ENCODE results near the gene ZSCAN31.

Gene ZSCAN31

DNA sequence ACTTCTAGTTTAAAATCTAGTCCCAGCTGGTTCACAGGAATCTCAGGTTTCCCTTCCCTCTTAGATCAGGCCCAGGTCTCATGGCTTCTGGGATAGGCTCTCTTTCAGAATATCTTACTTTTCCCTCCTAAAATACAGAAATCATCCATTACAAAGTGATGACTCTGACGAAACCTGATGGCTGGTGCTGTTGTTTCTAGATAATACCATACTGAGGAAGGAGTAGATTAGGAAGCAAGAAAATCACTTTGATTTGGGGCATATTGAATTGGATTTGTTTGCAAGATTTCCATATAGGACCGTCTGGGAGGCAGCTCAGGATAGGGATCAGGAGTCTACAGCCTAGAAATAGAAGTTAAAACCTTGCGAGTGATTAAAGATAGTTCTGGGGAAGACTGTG, 17.4 kb upstream of the ZSCAN31 start:
- no peak for DNase-seq (ENCODE audit: low spot score)

DNA sequence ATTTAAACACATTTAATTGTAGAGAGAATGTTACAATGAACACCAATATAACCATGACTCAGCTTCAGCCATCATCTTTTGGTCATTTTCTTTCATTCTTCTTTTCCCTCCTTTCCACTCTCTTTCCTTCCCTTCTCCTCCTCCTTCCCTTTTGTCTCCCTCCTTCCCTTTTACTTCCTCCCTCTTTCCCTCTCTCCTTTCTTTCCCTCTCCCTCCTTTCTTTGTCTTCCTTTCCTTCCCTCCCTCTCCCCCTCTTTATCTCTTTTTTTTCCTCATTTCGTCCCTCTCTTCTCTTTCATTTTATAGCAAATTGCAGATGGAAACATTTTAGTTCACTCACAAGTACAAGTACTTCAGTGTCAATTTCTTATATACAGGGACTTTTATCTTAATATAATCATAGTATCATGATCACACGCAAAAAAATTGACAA, 15.6 kb upstream of the ZSCAN31 start:
- no peak for DNase-seq (ENCODE audit: low spot score)

DNA sequence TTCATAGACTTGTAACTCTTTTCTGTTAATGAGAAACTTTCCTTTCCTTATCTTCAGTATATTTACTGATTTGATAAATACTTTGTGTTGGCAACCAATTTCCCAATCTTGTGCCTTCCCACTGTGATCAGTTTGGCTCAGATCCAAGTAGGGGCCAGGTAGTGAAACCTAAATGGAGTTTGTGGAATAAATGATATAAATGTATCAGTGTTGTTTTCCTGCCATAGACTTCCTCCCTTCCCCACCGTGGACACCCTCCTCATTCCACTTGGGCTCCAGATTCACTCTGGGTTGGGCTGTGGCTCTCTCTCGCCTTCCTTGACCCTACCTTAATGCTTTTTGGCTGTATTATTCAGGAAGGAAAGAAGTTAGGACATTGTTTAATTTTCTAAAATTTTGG, 15.1 kb upstream of the ZSCAN31 start:
- DNase-seq (ENCODE audit: low spot score) = no peak

DNA sequence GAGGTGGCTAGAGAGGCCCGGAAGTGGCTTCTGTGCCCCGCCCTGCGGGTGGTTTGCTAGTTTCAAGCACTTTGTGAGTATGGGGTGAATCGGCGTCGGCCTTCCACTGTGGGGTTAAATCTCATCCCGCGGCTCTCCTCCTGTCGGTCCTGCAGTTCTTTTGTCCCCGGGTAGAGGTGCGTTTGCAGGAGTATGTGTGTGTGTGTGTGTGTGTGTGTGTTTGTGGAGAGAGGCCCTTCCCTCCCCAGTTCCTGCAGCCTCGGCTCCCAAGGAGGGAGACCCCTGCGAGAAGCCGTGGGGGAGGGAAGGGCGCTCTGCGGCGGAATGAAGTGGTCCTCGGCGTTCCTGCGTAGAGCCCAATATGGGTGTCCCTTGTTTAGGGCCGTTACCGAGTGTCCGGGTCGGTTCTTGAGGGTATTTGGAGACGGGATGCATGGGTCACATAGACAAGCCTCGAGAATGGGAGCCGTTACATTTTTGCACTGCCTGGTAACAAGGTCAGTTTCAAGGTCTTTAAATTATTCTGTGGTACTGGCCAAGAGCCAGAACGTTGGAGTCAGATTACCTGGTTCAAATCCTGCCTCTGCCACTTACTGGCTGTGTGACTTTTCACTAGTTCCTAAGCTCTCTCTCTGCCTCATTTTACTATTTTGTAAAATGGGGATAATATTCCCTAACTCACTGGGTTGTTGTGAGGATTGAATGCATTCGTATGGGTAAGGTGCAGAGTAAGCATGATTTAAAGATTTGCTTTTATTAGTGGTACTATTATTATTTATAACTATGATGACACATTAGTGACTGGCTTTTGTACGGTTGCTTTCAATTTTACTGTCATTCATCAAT, 14.2 kb upstream of the ZSCAN31 start, which contains the start of gene ZKSCAN3:
Gene ZKSCAN3 (plus strand): TSS at position 56 of the 846 bp plus-strand sequence. CDS start 9,640 bp downstream, outside the sequence.
- peak; percentile 51 for DNase-seq (ENCODE audit: low spot score)

DNA sequence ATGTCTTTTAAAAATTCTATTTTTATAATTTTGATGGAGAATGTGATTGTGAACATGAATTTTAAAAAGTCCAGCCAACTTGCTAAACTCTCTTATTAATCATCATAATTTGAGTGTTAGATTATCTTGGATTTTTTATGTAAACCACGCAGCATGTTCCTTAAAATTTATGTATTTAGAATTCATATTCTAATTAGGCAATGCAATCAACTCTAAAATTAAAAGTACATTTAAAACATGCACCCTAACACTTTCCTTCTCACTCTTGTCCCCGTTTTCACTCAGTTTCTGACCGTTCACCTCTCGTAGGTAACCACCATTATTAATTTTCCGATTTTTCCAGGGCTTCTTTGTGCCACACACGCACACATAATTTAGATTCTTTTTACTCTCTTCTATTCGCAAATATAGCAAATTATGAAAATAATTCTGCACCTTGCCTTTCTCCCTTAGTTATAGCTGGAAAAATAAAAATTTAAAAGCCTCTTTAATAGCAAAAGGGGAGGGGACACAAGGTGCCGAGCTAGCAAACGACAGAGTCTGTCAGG, 13.5 kb upstream of the ZSCAN31 start:
- no peak for DNase-seq (ENCODE audit: low spot score)

DNA sequence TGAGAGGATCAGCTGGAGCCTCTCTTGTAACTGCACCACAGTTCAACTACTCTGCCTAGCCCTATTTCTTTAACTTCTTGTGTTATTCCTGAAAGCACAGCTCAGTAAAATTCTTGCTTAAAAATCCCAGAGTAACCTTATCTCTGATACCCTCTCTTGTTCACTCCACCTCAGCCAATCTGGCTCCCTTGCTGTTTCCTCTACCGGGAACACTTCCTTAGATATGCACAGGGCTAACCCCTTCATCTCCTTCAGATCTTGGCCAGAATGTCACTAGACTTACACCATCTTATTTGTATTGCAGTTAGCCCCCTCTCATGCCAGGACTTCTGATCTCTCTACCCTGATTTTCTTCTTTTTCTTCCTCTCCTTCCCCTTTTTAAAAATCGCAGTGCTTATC, 11.2 kb upstream of the ZSCAN31 start:
- DNase-seq (ENCODE audit: low spot score) = no peak

DNA sequence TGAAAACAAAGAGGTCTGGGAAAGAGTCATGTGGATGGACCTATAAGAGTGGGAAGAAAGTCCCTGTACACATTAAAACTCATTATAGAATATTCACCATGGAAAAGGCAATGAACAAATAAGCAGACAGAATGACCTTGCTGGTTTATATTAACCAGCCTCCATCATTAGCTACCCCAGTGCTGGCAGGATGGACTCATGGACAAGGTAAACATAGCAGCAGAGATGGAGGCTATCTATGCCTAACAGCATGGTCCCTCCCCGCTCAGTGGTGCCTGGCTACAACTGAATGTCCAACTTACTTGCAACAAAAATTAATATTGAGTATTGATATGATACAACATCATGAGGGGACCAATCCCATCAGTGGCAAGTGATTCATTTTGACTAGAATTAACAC, 9.3 kb upstream of the ZSCAN31 start:
- no peak for DNase-seq (ENCODE audit: low spot score)

DNA sequence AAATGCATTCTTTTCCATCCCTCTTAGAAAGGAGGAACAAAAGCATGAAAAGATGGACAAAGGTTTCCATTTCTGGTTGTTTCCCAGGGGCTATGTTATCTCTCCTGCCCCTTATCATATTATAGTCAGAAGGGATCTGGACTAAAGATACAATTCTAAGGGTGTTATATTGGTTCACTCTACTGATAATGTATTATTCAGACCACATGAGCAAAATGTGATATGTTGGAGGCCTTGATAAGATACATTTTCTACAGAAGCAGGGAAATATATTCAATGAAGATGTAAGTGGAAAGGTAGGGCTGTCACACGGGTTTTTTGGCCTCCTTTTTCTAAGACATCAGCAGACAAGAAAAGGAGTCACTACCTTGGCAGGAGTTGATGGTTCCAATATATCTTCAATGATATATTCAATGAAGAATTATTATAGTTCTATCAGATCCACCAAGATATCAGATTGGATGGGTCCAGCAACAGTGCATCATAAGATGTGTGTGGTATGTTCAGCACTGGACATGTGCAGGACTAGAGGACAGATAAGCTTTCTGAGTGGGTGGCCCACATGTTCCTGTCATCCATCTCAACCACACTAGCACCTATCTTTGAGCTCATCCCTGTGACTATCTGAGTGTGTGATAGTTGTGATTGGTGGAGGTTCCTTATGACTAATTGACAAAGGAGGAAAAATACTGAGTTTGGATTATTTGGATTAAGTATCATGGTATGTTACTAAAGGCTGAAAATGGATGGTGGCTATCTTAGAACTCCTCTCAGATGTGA, 8.1 kb upstream of the ZSCAN31 start:
- DNase-seq (ENCODE audit: low spot score) = no peak

DNA sequence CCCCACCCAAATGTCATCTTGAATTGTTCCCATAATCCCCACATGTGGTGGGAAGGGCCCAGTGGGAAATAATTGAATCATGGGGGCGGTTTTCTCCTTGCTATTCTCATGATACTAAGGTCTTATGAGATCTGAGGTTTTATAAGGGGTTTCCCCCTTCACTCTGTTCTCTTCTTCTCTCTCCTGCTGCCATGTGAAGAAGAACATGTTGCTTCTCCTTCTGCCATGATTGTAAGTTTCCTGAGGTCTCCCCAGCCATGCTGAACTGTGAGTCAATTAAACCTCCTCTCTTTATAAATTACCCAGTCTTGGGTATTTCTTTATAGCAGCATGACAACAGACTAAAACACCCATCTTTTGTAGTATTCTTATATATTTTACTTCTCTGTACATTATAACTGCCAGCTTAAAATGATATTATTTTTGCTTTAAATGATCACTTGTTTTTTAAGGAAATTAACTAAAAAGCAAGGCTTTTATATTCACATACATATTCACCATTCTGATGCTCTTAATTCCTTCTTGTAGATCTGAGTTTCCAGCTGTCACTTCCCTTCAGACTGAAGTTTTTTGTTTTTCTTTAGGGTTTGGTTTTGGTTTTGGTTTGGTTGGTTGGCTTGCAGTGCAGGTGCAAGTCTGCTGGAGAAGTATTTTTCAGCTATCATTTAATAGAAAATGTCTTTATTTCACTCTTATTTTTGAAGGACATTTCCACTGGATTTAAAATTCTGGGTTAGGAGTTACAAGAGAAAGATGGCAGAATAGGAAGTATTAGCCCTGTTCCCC, 4.6 kb upstream of the ZSCAN31 start:
- no peak for DNase-seq (ENCODE audit: low spot score)

DNA sequence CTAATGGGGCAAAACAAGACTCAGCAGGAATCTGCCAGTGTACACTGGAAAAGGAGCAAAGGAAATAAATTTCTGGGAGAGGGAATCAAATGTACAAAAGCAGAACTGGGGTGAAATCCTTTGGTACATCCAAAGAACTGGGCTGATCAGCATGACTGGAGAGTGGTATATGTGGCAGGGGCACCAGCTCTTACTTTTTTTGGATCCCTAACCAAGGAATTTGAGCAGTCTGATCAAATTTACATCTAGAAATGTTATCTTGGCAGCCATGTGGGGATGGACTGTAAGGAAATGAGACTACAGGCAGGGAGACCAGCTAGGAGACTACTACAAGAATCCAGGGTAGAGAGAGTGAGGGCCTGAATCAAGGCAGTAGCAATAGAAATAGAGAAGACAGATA, 1.2 kb upstream of the ZSCAN31 start:
- no peak for DNase-seq (ENCODE audit: low spot score)

DNA sequence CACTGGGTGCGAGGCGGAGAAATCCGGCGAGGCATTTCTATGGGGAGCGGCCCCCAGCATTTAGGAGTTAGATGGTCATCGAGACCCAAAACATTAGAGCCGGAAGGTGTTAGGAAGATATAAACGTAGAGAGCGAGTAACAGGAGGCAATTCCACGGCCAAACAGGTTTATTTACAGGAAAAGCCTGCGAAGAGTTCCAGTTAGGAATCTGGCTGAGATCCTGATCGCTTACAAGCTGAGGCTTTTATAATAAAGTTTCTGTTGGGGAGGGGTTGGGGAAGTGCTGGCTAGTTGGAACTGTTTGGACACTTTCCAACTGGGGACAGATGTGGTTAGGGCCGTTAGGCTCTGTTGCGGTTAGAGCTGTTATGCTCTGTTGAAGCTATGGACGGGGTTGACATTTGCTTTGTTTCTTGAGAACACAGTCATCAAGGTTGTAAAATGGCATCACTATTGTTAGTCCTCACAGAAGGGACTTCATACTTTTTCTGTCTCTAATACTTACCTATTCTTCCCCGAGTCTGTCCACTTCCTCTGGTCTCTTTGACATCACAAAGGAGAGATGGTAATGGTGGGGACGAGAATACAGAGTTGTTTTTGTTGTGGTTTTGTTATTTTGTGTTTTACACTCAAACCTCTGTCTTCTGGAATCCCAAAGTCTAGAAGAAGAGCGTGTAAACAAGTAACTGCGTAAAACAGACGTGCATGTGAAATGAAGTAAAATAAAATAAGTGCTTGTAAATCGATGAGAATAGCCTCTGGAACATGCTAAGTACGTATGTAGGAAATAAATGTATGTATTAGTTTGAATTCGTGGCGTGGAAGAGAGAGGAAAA, 554 bp upstream of the ZSCAN31 start:
- no peak for DNase-seq (ENCODE audit: low spot score)

DNA sequence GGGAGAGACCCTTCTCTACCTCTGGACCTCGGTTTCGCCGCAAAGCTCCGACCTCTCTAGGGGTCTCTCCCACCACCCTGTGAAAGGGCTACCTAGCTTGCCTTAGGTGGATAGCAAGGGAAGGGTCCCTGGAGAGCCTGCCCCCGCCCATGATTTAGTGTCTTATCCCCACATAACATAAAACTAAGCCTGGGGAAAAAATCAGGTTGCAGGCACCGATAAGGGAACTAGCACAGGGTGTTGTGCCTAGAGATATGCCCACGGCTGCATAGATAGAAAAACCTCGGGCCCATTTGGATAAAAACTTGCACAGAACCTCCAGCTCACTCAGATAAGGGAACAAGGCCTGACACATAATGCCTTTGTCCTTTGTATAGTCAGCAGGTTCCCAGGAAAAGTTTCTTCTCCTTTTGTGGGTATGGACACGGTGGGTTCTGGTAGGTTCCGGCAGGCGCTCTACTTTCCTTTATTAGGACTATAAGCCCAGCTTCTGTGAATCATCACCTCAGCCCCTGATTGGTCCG, 846 bp downstream of the ZSCAN31 start:
- no peak for DNase-seq (ENCODE audit: low spot score)

DNA sequence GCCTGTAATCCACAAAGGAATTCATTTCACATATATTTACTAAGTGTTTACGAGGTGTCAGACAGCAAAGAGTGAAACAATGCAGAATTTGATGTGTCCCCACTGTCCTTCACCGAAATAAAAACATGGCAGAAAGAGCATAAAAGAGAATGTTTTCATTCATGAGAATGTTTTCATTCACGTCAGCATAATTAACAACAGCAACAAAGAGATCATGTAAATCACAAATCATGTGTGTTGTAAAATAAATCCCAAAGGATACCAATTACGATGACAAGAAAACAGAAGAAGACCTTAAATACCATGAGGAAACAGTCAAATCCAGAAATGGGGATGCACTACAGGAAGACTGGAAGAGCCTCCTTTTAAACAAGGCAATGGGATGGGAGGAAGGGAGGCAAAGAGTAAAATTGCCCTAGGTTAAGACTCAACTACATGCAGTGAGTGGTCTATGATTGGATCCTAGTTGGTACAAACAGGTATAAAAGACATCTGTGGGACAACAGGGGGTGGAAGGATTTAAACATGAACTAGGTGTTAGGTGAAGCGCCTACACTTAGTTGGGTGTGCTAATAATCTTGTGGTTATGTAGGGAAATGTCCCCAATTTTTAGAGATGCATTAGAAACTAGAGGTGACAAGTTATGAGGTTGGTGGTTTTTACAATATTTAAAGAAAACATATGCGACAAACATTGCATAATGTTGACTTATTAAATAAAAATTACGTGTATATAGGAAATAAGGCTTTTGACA, 1.5 kb downstream of the ZSCAN31 start:
- DNase-seq (ENCODE audit: low spot score) = no peak

DNA sequence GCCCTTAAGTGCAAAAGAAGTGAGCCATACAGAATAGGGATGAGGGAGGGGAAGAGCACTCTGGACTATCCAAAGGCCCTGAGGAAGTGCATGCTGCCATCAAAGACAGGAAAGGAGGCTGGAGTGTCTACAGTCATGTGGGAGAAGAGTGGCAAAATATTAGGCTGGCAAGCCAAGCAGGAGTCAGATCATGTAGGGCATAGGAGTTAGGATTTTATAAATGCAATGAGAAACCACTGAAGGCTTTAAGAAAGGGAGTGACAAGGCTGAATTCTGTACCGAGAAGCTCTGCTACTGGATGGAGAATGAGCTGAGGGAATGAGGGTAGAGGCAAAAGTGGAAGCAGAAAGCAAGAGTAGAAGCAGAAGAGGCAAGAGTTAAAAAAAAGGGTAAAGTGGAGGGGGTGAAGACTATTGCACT, 2.3 kb downstream of the ZSCAN31 start:
- DNase-seq (ENCODE audit: low spot score) = no peak

DNA sequence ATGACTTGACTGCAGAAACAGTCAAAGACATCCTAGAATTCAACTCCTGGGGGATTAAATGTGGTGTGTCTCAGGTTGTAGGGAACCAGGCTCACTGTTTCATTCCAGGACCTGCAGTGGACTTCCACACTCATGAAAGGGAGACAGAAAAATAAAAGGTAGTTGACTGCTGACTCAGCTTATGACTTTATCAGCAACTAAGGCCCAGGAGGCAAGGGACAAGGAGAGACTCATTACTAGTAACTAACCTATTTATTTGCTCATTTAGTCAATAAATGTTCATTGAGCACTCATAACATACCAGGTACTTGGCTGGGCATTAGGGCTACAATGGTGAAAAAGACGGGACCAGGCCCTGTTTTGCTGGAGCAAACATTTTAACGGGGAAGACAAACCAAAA, 2.9 kb downstream of the ZSCAN31 start:
- DNase-seq (ENCODE audit: low spot score) = no peak

DNA sequence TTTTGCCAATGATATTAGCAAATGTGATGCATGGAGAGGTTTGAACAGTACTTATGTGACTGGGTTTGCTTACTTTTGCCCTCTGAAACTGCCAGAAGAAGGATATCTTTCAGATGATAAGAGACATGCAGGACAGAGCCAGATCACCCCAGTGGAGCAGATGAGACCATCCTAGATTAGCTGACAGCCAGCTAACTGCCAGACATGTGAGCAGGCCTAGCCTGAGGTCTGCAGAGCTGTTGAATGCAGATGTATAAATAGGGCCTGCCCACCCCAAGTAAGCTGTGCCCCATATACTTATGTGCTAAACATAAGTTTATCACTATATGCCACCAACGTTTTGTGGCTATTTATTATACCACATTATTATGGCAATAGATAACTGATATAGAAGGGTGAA, 5.9 kb downstream of the ZSCAN31 start:
- DNase-seq (ENCODE audit: low spot score) = no peak

DNA sequence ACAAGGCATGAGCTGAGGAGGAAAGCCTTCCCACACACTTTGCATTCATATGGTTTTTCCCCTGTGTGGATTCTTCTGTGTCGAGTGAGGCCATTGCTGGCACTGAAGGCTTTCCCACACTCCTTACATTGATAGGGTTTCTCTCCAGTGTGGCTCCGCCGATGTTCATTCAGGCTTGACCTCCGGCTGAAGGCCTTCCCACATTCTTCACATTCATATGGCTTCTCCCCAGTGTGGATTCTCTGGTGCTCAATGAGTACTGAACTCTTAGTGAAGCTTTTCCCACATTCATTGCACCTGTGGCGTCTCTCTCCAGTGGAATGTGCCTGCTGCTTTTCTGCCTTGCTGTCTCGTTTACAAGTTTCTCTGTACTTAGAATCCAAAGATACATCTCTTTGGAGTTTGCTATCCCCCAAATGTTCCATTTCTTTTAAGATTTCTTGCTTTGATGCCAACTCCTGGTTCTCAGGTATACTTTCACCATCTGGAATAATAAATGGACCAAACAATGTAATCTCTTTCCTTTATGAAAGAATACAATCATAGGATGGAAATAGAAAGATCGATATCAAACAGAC, 9.5 kb downstream of the ZSCAN31 start:
- DNase-seq (ENCODE audit: low spot score) = no peak

DNA sequence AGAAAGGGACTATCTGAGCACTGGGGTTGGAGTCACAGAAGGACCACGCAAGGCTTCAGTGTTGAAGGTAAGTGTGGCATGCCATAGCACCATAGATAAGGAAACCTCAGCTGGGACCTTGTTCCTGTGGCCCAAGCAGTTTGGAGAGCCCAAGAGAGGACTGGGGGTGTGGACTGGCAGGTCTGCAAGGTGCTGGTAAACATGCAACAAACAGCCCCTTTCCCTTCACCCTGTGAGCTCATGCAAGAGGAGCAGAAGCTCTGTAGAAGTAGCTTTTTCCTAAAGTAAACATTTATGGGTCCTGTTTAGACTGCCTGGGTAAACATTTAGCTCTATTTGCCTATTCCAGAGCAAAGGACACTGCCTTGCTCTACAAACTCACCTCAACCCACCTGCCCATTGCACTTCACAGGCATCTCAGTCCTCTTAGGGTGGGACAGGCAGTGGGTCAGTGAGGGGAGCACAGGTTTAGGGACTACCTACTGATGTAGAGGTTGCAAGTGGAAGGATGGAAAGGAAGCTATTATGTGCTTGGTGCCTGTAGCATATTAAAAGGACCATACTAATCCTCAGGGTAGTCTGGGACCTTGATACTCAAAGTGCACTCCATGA, 12.0 kb downstream of the ZSCAN31 start:
- DNase-seq (ENCODE audit: low spot score) = no peak

DNA sequence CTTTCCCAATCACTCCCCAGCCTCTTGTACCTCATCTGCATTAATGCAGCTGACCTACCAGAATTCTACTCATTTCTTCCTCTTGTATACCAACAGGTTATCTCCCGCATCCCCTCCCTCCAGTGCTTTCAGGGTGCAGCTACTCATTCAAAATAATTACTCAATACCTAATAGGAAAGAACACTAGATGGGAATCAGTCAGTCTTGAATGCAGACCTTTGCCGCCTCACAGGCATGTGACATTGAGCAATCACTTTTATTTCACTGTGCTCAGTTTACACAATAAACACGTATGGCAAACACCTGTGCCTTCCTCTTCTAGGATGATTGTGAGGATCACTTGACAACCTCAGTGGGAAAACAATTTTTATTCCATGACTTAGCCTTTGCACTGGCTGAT, 13.3 kb downstream of the ZSCAN31 start:
- DNase-seq (ENCODE audit: low spot score) = no peak
